SW 1271 (cell line): Measurements from ENCODE around the gene EPN1.
"Not testable (repeated sequence)": the region's sequence is repeated elsewhere in the genome, so short reads cannot be mapped to it uniquely, and the experiment has no call there.

Experiments
- DNase-seq, 2 experiments: peaks; one replicate each; lab custom pipeline; 2025; lab: John Stamatoyannopoulos, UW

EPN1 gene

GRCh38 chr19:55693336-55693974 is 18.4 kb downstream of the EPN1 start:
- no peak for DNase-seq

GRCh38 chr19:55694241-55694655 is 19.2 kb downstream of the EPN1 start:
- DNase-seq, result no peak

GRCh38 chr19:55694656-55695491 is 19.8 kb downstream of the EPN1 start:
- no peak for DNase-seq

- DNase-seq, result no peak
Observed at GRCh38 chr19:55695511-55696290, 20.7 kb downstream of the EPN1 start.

- no peak for DNase-seq
Observed at GRCh38 chr19:55696301-55697068, 21.5 kb downstream of the EPN1 start.

DNA sequence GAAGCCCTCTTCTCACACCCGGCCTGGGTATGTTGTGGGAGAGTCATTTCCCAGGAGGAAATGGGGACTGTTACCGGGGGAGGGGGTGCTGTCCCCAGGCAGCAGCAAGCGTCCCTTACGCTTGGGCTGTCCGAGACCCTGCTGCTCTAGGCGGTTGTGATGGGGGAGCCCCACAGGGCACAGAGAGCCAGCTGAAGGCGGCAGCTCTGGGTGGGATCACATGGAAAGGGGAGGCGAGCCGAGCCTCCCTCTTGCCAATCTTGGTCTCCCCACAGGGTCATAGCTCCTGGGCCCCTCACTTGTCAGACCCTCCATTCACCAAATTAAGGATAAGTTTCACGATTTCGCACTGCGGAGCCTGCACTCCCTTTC is 22.0 kb downstream of the EPN1 start:
- DNase-seq, result no peak

- no peak for DNase-seq
Observed at GRCh38 chr19:55697698-55698097, 22.7 kb downstream of the EPN1 start.

- no peak for DNase-seq
Observed at GRCh38 chr19:55698256-55698655, 23.2 kb downstream of the EPN1 start.

- DNase-seq, result no peak
Observed at GRCh38 chr19:55699221-55699620, 24.2 kb downstream of the EPN1 start.

DNA sequence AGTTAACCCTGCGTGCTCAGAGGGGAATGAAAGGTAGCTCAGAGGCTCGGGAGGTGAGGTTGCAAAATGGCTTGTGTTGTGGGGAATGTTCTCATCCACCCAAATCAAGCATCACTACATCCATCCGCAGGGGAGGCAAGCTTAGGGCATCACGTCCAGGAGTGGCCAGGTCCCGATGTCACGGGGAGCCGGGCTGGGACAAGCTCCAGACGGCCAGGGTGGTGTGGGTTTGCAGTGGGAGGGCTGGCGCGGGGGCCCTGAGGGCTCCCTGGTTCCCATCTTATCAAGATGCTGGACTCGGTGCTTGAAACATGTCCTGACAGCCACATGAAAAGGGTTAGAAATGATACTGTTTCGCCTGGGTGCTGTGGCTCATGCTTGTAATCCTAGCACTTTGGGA is 25.8 kb downstream of the EPN1 start:
- no peak for DNase-seq

GRCh38 chr19:55702131-55702627 is 27.2 kb downstream of the EPN1 start:
- no peak for DNase-seq

- DNase-seq, result no peak
Observed at GRCh38 chr19:55703790-55704215, 28.8 kb downstream of the EPN1 start.

- no peak for DNase-seq
Observed at GRCh38 chr19:55704494-55705245, 29.6 kb downstream of the EPN1 start.

GRCh38 chr19:55705972-55706371 is 30.9 kb downstream of the EPN1 start:
- no peak for DNase-seq

DNA sequence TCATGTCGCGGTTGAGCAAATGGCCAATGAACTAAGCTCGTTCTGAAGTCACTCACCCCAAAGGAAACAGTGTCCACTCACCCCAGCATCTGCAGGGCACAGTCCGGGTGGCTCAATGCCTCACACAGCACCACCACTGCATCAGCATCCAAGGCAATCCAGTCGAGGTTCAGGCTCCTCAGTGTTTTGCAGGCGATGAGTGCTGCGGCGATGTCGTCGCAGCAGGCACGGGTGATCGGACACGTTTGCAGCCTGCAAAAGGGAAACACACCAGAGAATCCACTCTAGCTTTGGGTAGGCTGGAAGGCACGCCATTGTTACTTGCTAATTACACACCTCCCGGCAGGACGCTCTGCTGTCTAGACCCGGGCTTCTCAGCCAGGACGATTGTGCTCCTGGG is 36.7 kb downstream of the EPN1 start:
- DNase-seq, result no peak

GRCh38 chr19:55712804-55713631 is 38.0 kb downstream of the EPN1 start:
- DNase-seq, result no peak

DNA sequence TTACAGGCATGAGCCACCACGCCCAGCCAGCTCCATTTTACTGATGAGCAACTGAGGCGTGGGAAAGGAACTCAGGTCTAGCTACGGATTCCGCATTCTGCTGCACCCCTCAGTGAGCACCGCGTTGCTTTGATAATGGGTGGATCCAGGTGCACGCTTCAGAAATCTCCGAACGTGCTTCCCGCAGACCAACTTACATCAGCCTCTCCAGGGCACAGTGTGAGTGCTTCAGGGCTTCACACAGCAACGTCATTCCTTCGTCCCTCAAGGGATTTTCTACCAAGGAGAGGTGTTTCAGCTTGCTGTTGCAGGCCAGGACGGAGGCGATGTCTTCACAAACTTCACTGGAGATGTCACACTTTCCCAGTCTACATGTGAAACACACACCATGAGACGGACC is 41.5 kb downstream of the EPN1 start:
- DNase-seq, result no peak

DNA sequence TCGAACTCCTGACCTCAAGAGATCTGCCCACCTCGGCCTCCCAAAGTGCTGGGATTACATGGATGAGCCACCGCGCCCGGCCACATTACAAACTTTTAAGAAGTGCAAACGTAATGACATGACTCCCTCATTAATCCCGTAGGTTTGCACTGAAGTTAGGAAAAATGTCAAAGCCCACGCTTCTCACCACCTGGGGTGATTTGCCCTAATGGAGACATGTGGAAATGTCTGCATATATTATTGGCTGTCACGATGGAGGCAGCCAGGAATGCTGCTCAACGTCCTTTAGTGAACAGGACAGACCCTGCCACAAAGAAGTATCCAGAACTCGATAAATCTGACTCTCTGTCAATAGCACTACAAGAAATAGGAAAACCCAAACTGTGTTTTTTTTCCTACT is 42.2 kb downstream of the EPN1 start:
- DNase-seq, result no peak

DNA sequence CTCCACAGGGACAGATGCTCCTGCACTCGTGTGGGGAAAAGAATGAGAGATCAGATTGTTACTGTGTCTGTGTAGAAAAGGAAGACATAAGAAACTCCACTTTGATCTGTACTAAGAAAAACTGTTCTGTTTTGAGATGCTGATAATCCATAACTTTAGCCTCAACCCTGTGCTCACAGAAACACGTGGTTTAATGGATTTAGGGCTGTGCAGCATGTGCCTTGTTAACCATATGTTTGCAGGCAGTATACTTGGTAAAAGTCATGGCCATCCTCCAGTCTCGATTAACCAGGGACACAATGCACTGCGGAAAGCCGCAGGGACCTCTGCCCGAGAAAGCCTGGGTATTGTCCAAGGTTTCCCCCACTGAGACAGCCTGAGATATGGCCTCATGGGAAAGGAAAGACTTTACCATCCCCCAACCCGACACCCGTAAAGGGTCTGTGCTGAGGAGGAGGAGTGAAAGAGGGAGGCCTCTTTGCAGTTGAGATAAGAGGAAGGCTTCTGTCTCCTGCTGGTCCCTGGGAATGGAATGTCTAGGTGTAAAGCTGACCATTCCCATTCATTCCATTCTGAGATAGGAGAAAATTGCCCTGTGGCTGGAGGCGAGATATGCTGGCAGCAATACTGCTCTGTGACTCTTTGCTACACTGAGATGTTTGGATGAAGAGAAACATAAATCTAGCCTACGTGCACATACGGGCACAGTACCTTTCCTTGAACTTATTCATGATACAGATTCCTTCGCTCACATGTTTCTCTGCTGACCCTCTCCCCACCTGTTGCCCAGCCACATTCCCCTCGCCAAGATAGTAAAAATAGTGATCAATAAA is 43.1 kb downstream of the EPN1 start:
- not testable (repeated sequence) for DNase-seq
